ENCODE results near the gene PLXNA4.

The PLXNA4 gene

GRCh38 chr7:132270517-132270916, 305.8 kb downstream of the PLXNA4 start:
- DNase-seq (ENCODE audit: low spot score), result no peak

- DNase-seq (ENCODE audit: low spot score), result no peak
These were observed 306.6 kb downstream of the PLXNA4 start for GRCh38 chr7:132269718-132270117.

GRCh38 chr7:132263151-132263550, 313.1 kb downstream of the PLXNA4 start:
- no peak for DNase-seq (ENCODE audit: low spot score)

GRCh38 chr7:132262160-132262470, 314.2 kb downstream of the PLXNA4 start:
- DNase-seq (ENCODE audit: low spot score), result no peak

- no peak for DNase-seq (ENCODE audit: low spot score)
These were observed 314.7 kb downstream of the PLXNA4 start for GRCh38 chr7:132261327-132262159.

GRCh38 chr7:132258231-132258630, 318.0 kb downstream of the PLXNA4 start:
- no peak for DNase-seq (ENCODE audit: low spot score)

GRCh38 chr7:132257253-132257652, 319.0 kb downstream of the PLXNA4 start:
- no peak for DNase-seq (ENCODE audit: low spot score)

- DNase-seq (ENCODE audit: low spot score), result no peak
These were observed 319.5 kb downstream of the PLXNA4 start for GRCh38 chr7:132256721-132257212.

- no peak for DNase-seq (ENCODE audit: low spot score)
These were observed 320.4 kb downstream of the PLXNA4 start for GRCh38 chr7:132255898-132256297.

- DNase-seq (ENCODE audit: low spot score), result no peak
These were observed 321.0 kb downstream of the PLXNA4 start for GRCh38 chr7:132255115-132255797.

- DNase-seq (ENCODE audit: low spot score), result no peak
These were observed 321.8 kb downstream of the PLXNA4 start for GRCh38 chr7:132254455-132254854.

GRCh38 chr7:132252793-132253100, 323.5 kb downstream of the PLXNA4 start:
- no peak for DNase-seq (ENCODE audit: low spot score)

GRCh38 chr7:132251327-132251659, 325.0 kb downstream of the PLXNA4 start:
- no peak for DNase-seq (ENCODE audit: low spot score)

GRCh38 chr7:132250480-132251326, 325.6 kb downstream of the PLXNA4 start:
- DNase-seq (ENCODE audit: low spot score), result no peak

GRCh38 chr7:132249256-132249971, 326.9 kb downstream of the PLXNA4 start:
- DNase-seq (ENCODE audit: low spot score), result no peak

GRCh38 chr7:132248841-132249240, 327.4 kb downstream of the PLXNA4 start:
- DNase-seq (ENCODE audit: low spot score), result no peak

- DNase-seq (ENCODE audit: low spot score), result no peak
These were observed 328.2 kb downstream of the PLXNA4 start for GRCh38 chr7:132247995-132248618.

GRCh38 chr7:132246591-132246990, 329.7 kb downstream of the PLXNA4 start:
- no peak for DNase-seq (ENCODE audit: low spot score)

- no peak for DNase-seq (ENCODE audit: low spot score)
These were observed 330.7 kb downstream of the PLXNA4 start for GRCh38 chr7:132245539-132245938.

GRCh38 chr7:132244903-132245480, 331.3 kb downstream of the PLXNA4 start:
- no peak for DNase-seq (ENCODE audit: low spot score)

- DNase-seq (ENCODE audit: low spot score), result no peak
These were observed 332.8 kb downstream of the PLXNA4 start for GRCh38 chr7:132243463-132243862.
